Measurements from ENCODE around the gene HEPACAM. TPM values are rescaled to one million over a fixed set of nuclear protein-coding genes. Genes with fewer than 3 reads are reported as not detected.

Gene HEPACAM
- total RNA-seq, 2 experiments from 2014 or later: not detected

- Mint-ChIP-seq H3K9me3 (no peaks in the 10 kb centered on the region), H3K4me3 (peak overlapping the region; percentile 31), H3K4me1 (ENCODE audit: low read depth) (peaks cover 13% of the 10 kb centered on the region), H3K27ac (no peak overlapping the region), H3K36me3 (no peaks in the 10 kb centered on the region), H3K27me3 (peaks cover 3% of the 10 kb centered on the region)
- intact Hi-C loops (cut with micrococcal nuclease): loop anchor here (2.0 to 10.0 kb wide), 5 partner anchors 39 to 267 kb away; partner anchors contain the start of genes MSANTD2 and TMEM218
- no peak for DNase-seq
- CTCF ChIA-PET: interaction anchor here (1.0 kb wide), 1 partner anchor 12 kb away, joined by 4 read pairs; the partner anchor contains the start of gene ROBO3
- POLR2A ChIA-PET: no interaction called here
These were observed 57.7 kb downstream of the HEPACAM start for GRCh38 chr11:124877910-124878758.

- POLR2A ChIA-PET: no interaction called here
- DNase-seq: no peak
These were observed 58.3 kb downstream of the HEPACAM start for GRCh38 chr11:124877631-124877909.

GRCh38 chr11:124876818-124877630 is 58.8 kb downstream of the HEPACAM start:
- intact Hi-C loops (cut with micrococcal nuclease): loop anchor here (1.0 to 10.0 kb wide), 7 partner anchors 38 to 268 kb away; partner anchors contain the start of genes CCDC15, MSANTD2 and TMEM218
- Mint-ChIP-seq H3K4me3 (peak overlapping the region; percentile 77), H3K36me3 (no peaks in the 10 kb centered on the region), H3K9me3 (no peaks in the 10 kb centered on the region), H3K27me3 (peaks cover 12% of the 10 kb centered on the region), H3K27ac (no peak overlapping the region), H3K4me1 (ENCODE audit: low read depth) (peaks cover 13% of the 10 kb centered on the region)
- ChIA-PET POLR2A (interaction anchor here (0.7 to 1.3 kb wide), 4 partner anchors 77 to 204 kb away, joined by 3 to 7 read pairs (median 5); partner anchors contain the start of genes CCDC15, MSANTD2, SIAE and SPA17), CTCF (interaction anchor here (0.6 to 1.8 kb wide), 40 partner anchors 8 to 572 kb away, joined by 3 to 30 read pairs (median 4); partner anchors contain the start of genes CCDC15, MSANTD2, NRGN and ROBO3)
- DNase-seq: no peak

More at GRCh38 chr11:124877631-124877909, 58.3 kb downstream of the HEPACAM start:
- peaks cover 13% of the 10 kb centered on the region for H3K4me1 Mint-ChIP-seq (ENCODE audit: low read depth)
- H3K9me3 Mint-ChIP-seq: no peaks in the 10 kb centered on the region
- intact Hi-C loops (cut with micrococcal nuclease): loop anchor here (2.0 to 10.0 kb wide), 5 partner anchors 39 to 267 kb away; partner anchors contain the start of genes MSANTD2 and TMEM218
- H3K27ac Mint-ChIP-seq: no peak overlapping the region
- H3K36me3 Mint-ChIP-seq: no peaks in the 10 kb centered on the region
- peak overlapping the region; percentile 77 for H3K4me3 Mint-ChIP-seq
- CTCF ChIA-PET: interaction anchor here (1.0 kb wide), 1 partner anchor 12 kb away, joined by 4 read pairs; the partner anchor contains the start of gene ROBO3
- H3K27me3 Mint-ChIP-seq: peaks cover 7% of the 10 kb centered on the region

GRCh38 chr11:124875943-124876817 is 59.7 kb downstream of the HEPACAM start:
- peak overlapping the region; percentile 77 for H3K4me3 Mint-ChIP-seq
- intact Hi-C loops (cut with micrococcal nuclease): loop anchor here (1.0 to 10.0 kb wide), 7 partner anchors 37 to 269 kb away; partner anchors contain the start of genes CCDC15, MSANTD2 and TMEM218

GRCh38 chr11:124875401-124875800 is 60.4 kb downstream of the HEPACAM start:
- POLR2A ChIA-PET: interaction anchor here (1.3 kb wide), 1 partner anchor 202 kb away, joined by 7 read pairs; the partner anchor contains the start of genes SIAE and SPA17
- Mint-ChIP-seq H3K27me3 (peaks cover 18% of the 10 kb centered on the region), H3K36me3 (no peaks in the 10 kb centered on the region), H3K4me1 (ENCODE audit: low read depth) (peaks cover 13% of the 10 kb centered on the region), H3K4me3 (peak overlapping the region; percentile 7), H3K9me3 (no peaks in the 10 kb centered on the region), H3K27ac (no peak overlapping the region)
- DNase-seq: no peak
- intact Hi-C loops (cut with micrococcal nuclease): loop anchor here (5.0 to 10.0 kb wide), 2 partner anchors 118 to 269 kb away; no protein-coding TSS in a partner anchor
- CTCF ChIA-PET: interaction anchor here (1.0 to 1.8 kb wide), 8 partner anchors 11 to 267 kb away, joined by 3 to 21 read pairs (median 6); partner anchors contain the start of gene CCDC15

More at GRCh38 chr11:124875943-124876817, 59.7 kb downstream of the HEPACAM start:
- Mint-ChIP-seq H3K9me3 (no peaks in the 10 kb centered on the region), H3K27me3 (peaks cover 15% of the 10 kb centered on the region), H3K4me1 (ENCODE audit: low read depth) (peaks cover 13% of the 10 kb centered on the region), H3K27ac (peak overlapping the region; percentile 61), H3K36me3 (no peaks in the 10 kb centered on the region)
- ChIA-PET CTCF (interaction anchor here (0.6 to 1.8 kb wide), 41 partner anchors 9 to 573 kb away, joined by 3 to 30 read pairs (median 4); partner anchors contain the start of genes CCDC15, MSANTD2, NRGN and ROBO3), POLR2A (interaction anchor here (0.7 to 1.3 kb wide), 4 partner anchors 76 to 203 kb away, joined by 3 to 7 read pairs (median 5); partner anchors contain the start of genes CCDC15, MSANTD2, SIAE and SPA17)
- DNase-seq: peak; percentile 85

- no peaks in the 10 kb centered on the region for H3K36me3 Mint-ChIP-seq
- H3K4me3 Mint-ChIP-seq: no peak overlapping the region
These were observed 61.1 kb downstream of the HEPACAM start for GRCh38 chr11:124874571-124875255.

GRCh38 chr11:124873951-124874350 is 61.9 kb downstream of the HEPACAM start:
- H3K27me3 Mint-ChIP-seq: peaks cover 31% of the 10 kb centered on the region
- intact Hi-C loops (cut with micrococcal nuclease): loop anchor here (10.0 kb wide), 1 partner anchor 271 kb away; no protein-coding TSS in a partner anchor
- no peak overlapping the region for H3K27ac Mint-ChIP-seq
- ChIA-PET POLR2A (no interaction called here), CTCF (interaction anchor here (0.8 to 0.9 kb wide), 2 partner anchors 9 to 205 kb away, joined by 3 read pairs; partner anchors contain the start of gene ROBO3)
- no peaks in the 10 kb centered on the region for H3K36me3 Mint-ChIP-seq
- no peaks in the 10 kb centered on the region for H3K9me3 Mint-ChIP-seq
- no peak overlapping the region for H3K4me3 Mint-ChIP-seq
- DNase-seq: no peak
- peaks cover 15% of the 10 kb centered on the region for H3K4me1 Mint-ChIP-seq (ENCODE audit: low read depth)

More at GRCh38 chr11:124874571-124875255, 61.1 kb downstream of the HEPACAM start:
- ChIA-PET POLR2A (no interaction called here), CTCF (interaction anchor here (0.7 to 1.8 kb wide), 4 partner anchors 9 to 206 kb away, joined by 3 to 21 read pairs (median 3); partner anchors contain the start of genes CCDC15 and ROBO3)
- peaks cover 13% of the 10 kb centered on the region for H3K4me1 Mint-ChIP-seq (ENCODE audit: low read depth)
- intact Hi-C loops (cut with micrococcal nuclease): loop anchor here (5.0 to 10.0 kb wide), 2 partner anchors 117 to 270 kb away; no protein-coding TSS in a partner anchor
- DNase-seq: no peak
- no peak overlapping the region for H3K27ac Mint-ChIP-seq
- peaks cover 24% of the 10 kb centered on the region for H3K27me3 Mint-ChIP-seq
- no peaks in the 10 kb centered on the region for H3K9me3 Mint-ChIP-seq

- H3K27me3 Mint-ChIP-seq: peaks cover 43% of the 10 kb centered on the region
- CTCF ChIA-PET: no interaction called here
These were observed 63.1 kb downstream of the HEPACAM start for GRCh38 chr11:124872741-124873140.

GRCh38 chr11:124872280-124872679 is 63.6 kb downstream of the HEPACAM start:
- no peaks in the 10 kb centered on the region for H3K36me3 Mint-ChIP-seq
- POLR2A ChIA-PET: no interaction called here
- CTCF ChIA-PET: interaction anchor here (0.9 kb wide), 1 partner anchor 203 kb away, joined by 3 read pairs; no protein-coding TSS in a partner anchor
- no peaks in the 10 kb centered on the region for H3K9me3 Mint-ChIP-seq
- no peak overlapping the region for H3K27ac Mint-ChIP-seq
- no peak overlapping the region for H3K4me3 Mint-ChIP-seq
- DNase-seq: no peak
- intact Hi-C loops (cut with micrococcal nuclease): loop anchor here (10.0 kb wide), 1 partner anchor 273 kb away; no protein-coding TSS in a partner anchor
- peaks cover 24% of the 10 kb centered on the region for H3K4me1 Mint-ChIP-seq (ENCODE audit: low read depth)
- peaks cover 47% of the 10 kb centered on the region for H3K27me3 Mint-ChIP-seq

More at GRCh38 chr11:124872741-124873140, 63.1 kb downstream of the HEPACAM start:
- no peak overlapping the region for H3K27ac Mint-ChIP-seq
- intact Hi-C loops (cut with micrococcal nuclease): loop anchor here (10.0 kb wide), 1 partner anchor 272 kb away; no protein-coding TSS in a partner anchor
- H3K9me3 Mint-ChIP-seq: no peaks in the 10 kb centered on the region
- no peak overlapping the region for H3K4me3 Mint-ChIP-seq
- DNase-seq: no peak
- H3K4me1 Mint-ChIP-seq (ENCODE audit: low read depth): peaks cover 24% of the 10 kb centered on the region
- no peaks in the 10 kb centered on the region for H3K36me3 Mint-ChIP-seq
- POLR2A ChIA-PET: no interaction called here

GRCh38 chr11:124870430-124870829 is 65.4 kb downstream of the HEPACAM start:
- Mint-ChIP-seq H3K9me3 (no peaks in the 10 kb centered on the region), H3K4me1 (ENCODE audit: low read depth) (peaks cover 27% of the 10 kb centered on the region), H3K27ac (no peak overlapping the region), H3K4me3 (no peak overlapping the region), H3K27me3 (peaks cover 60% of the 10 kb centered on the region), H3K36me3 (no peaks in the 10 kb centered on the region)
- ChIA-PET CTCF (no interaction called here), POLR2A (no interaction called here)
- DNase-seq: no peak
- intact Hi-C loops (cut with micrococcal nuclease): loop anchor here (10.0 kb wide), 1 partner anchor 274 kb away; no protein-coding TSS in a partner anchor
